CD14-positive monocyte (primary cell): Measurements from ENCODE around the gene C1QTNF1. TPM values are rescaled to one million over a fixed set of nuclear protein-coding genes. Genes with fewer than 3 reads are reported as not detected.
A peak's percentile ranks its signal among the peaks of the same experiment; 100 is the strongest.

ENCODE experiments used
- DNase-seq, 3 donors: peaks; one replicate each; pipeline ENCODE4 v3.0.0-alpha.2; 2011 to 2022
- H2AFZ ChIP-seq: 2 replicates; pipeline ENCODE4 v1.6.0; 2012; ENCODE audit warnings: mild to moderate bottlenecking, low read depth, low read length, inconsistent platforms; ENCODE audit not compliant: insufficient read depth, poor library complexity, severe bottlenecking
- H3K27ac ChIP-seq, 2 donors: 1 replicate in 1 of 2; 2 replicates in 1 of 2; pipeline ENCODE4 v1.5.1; 2012 to 2013; ENCODE audit warnings: low read length in 2 of 2, control low read depth in 1 of 2, inconsistent platforms in 1 of 2, low read depth in 1 of 2, mild to moderate bottlenecking in 1 of 2
- H3K27me3 ChIP-seq, 2 donors: one replicate each; pipeline versions ENCODE4 v1.6.0 to v1.6.1; 2011 to 2013; ENCODE audit warnings: low read length in 2 of 2; ENCODE audit not compliant: control insufficient read depth in 2 of 2, insufficient read depth in 2 of 2
- H3K36me3 ChIP-seq, 2 donors: replicated peaks in 1 of 2; 1 replicate in 1 of 2; 2 replicates in 1 of 2; pipeline versions ENCODE4 v1.5.1 to v1.6.1; 2012 to 2013; ENCODE audit warnings: low read length in 2 of 2, control low read depth in 1 of 2, inconsistent platforms in 1 of 2, mild to moderate bottlenecking in 1 of 2; ENCODE audit not compliant: insufficient read depth in 2 of 2, control insufficient read depth in 1 of 2
- H3K4me1 ChIP-seq, 2 donors: 1 replicate in 1 of 2; 2 replicates in 1 of 2; pipeline versions ENCODE4 v1.5.1 to v1.6.1; 2012 to 2013; ENCODE audit warnings: low read length in 2 of 2, control low read depth in 1 of 2, inconsistent platforms in 1 of 2, mild to moderate bottlenecking in 1 of 2, moderate library complexity in 1 of 2; ENCODE audit not compliant: insufficient read depth in 2 of 2, control insufficient read depth in 1 of 2
- H3K4me2 ChIP-seq: replicated peaks from 2 replicates; pipeline ENCODE3; 2012; ENCODE audit warnings: low read length, moderate library complexity, mild to moderate bottlenecking; ENCODE audit not compliant: poor library complexity, severe bottlenecking; ENCODE audit errors: extremely low read depth
- H3K4me3 ChIP-seq, 3 experiments: fragments of 200-600 bp in 1 of 3; sonication (generic) in 1 of 3; replicated peaks in 1 of 3; 1 replicate in 2 of 3; 2 replicates in 1 of 3; pipeline ENCODE4 v1.5.1; 2011 to 2013; ENCODE audit warnings: low read length in 3 of 3, mild to moderate bottlenecking in 3 of 3, control low read depth in 2 of 3, low read depth in 2 of 3, inconsistent platforms in 1 of 3, moderate library complexity in 1 of 3
- H3K79me2 ChIP-seq: 2 replicates; pipeline ENCODE4 v1.6.0; 2012; ENCODE audit warnings: mild to moderate bottlenecking, control low read depth, inconsistent platforms, low read length, moderate library complexity; ENCODE audit not compliant: insufficient read depth
- H3K9ac ChIP-seq: 2 replicates; pipeline ENCODE4 v1.6.0; 2017; ENCODE audit warnings: low read length, mild to moderate bottlenecking; ENCODE audit not compliant: insufficient read depth, poor library complexity, severe bottlenecking
- H3K9me3 ChIP-seq, 2 donors: replicated peaks in 1 of 2; 1 replicate in 1 of 2; 2 replicates in 1 of 2; pipeline versions ENCODE4 v1.5.1 to v1.6.1; 2012 to 2013; ENCODE audit warnings: low read length in 2 of 2, control low read depth in 1 of 2; ENCODE audit not compliant: control insufficient read depth in 1 of 2, insufficient read depth in 1 of 2
- H4K20me1 ChIP-seq: 2 replicates; pipeline ENCODE4 v1.6.0; 2012; ENCODE audit warnings: mild to moderate bottlenecking, low read length, control low read depth, moderate library complexity; ENCODE audit not compliant: insufficient read depth
- H3K27ac Mint-ChIP-seq, 7 donors: one replicate each; pipeline ENCODE4 v1.8.0; 2020; ENCODE audit warnings: mild to moderate bottlenecking in 7 of 7, mixed read lengths in 7 of 7, moderate library complexity in 6 of 7, inconsistent platforms in 2 of 7
- H3K27me3 Mint-ChIP-seq, 3 donors: one replicate each; pipeline ENCODE4 v1.8.0; 2021 to 2022; ENCODE audit warnings: low read depth in 3 of 3, mild to moderate bottlenecking in 3 of 3, mixed read lengths in 3 of 3, moderate library complexity in 3 of 3, inconsistent platforms in 1 of 3
- H3K36me3 Mint-ChIP-seq, 2 donors: one replicate each; pipeline ENCODE4 v1.8.0; 2020; ENCODE audit warnings: mixed read lengths in 2 of 2, inconsistent platforms in 1 of 2, mild to moderate bottlenecking in 1 of 2
- H3K4me1 Mint-ChIP-seq: one replicate; pipeline ENCODE4 v1.8.0; 2020; ENCODE audit warnings: mild to moderate bottlenecking, mixed read lengths
- H3K4me3 Mint-ChIP-seq, 2 donors: one replicate each; pipeline ENCODE4 v1.8.0; 2020; ENCODE audit warnings: mild to moderate bottlenecking in 2 of 2, mixed read lengths in 2 of 2, moderate library complexity in 1 of 2
- H3K9me3 Mint-ChIP-seq, 7 donors: one replicate each; pipeline ENCODE4 v1.8.0; 2020 to 2022; ENCODE audit warnings: mixed read lengths in 7 of 7, mild to moderate bottlenecking in 6 of 7, moderate library complexity in 6 of 7, inconsistent platforms in 2 of 7
- CTCF ChIP-seq: fragments of 200-600 bp; IDR thresholded peaks from one replicate; pipeline ENCODE4 v1.8.0; 2022; ENCODE audit warnings: antibody characterized with exemption, mild to moderate bottlenecking
- WGBS: methylation state at CpG from one replicate; pipeline ENCODE4 v1.1.5; 2013; ENCODE audit warnings: missing lambda C conversion rate; ENCODE audit not compliant: insufficient coverage; 5-methylcytosine and 5-hydroxymethylcytosine counted together
- intact Hi-C, 2 donors: fragments of 100-400 bp; cut with micrococcal nuclease; formaldehyde crosslinking; loops; one replicate each; pipeline versions ENCODE4 v1.15.0 to v1.15.1; 2023
- polyA plus RNA-seq, 3 donors: library from polyadenylated mRNA; depleted of rRNA in 1 of 3; unstranded in 2 of 3; stranded (reverse) in 1 of 3; fragments of 300-500 nt in 2 of 3; fragments of >200 nt in 1 of 3; fragmentation: Illumina TruSeq in 2 of 3; gene quantifications; 1 replicate in 2 of 3; 2 replicates in 1 of 3; pipeline ENCODE4 v1.2.3, GENCODE V29; 2012 to 2021

The C1QTNF1 gene
- polyA plus RNA-seq, 3 donors, result not detected

DNA sequence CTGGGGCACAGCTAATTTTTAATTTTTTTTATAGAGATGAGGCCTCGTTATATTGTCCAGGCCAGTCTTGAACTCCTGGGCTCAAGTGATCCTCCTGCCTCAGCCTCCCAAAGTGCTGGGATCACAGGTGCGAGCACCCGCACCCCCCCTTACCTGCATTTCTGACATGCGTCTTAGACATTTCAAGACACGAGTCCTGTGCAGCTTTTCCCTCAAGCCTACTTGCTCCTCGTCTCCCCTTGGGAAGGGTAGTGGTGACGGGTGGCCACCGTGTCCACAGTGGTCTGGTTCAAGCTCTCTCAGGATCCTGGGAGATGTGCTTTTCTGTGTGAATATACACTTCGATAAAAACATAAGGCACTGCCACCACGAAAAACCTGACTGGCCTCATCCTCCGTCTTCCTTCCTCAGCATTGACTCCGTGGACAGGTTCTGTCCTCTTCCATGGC is 24.0 kb upstream of the C1QTNF1 start:
- 94% methylated on average over 10 of the region's 12 CpGs for WGBS
- no peaks in the 10 kb centered on the region for H3K9me3 ChIP-seq

DNA sequence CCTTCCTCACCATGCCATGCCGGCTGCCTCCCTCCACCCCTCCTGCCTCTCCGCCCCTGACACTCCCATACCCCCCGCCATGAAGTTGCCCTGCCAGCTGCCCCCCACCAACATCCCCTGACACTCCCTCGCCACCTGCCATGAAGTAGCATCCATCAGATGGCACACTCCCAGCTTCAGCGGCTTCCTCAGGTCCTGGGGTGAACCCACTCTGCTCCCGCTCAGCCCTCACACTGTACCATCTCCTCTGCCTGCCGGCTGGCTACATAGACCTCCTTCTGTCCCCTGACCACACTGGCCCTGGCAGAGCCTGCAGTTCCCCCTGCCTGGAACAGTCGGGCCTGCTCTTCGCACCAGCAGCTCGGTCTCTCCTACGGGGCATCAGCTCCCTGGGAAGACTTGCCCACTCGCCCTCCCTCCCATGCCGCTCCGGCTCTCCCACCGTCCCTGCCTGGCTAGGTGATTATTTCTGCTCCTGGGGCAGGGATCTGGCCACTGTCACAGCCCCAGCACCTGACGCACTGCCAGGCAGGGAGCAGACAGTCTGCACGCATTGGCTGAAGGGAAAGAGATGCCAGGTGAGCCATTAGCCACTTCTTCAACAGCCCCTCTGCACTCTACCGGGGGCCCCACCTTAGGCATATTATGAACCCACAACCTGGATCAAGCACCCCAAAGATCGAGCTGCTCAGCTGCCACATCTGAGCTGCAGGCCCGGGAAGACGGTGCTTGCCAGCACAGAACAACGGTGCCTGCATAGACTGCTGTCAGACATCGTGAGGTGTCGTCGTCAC is 23.4 kb upstream of the C1QTNF1 start:
- no peak overlapping the region for H3K4me2 ChIP-seq
- Mint-ChIP-seq H3K4me3 (peak overlapping the region in 1 of 2 donors; percentile 20), H3K9me3 (no peaks in the 10 kb centered on the region), H3K27ac (peak overlapping the region in 2 of 7 donors; percentile 36 to 76), H3K36me3 (peaks cover 51 to 82% of the 10 kb centered on the region in 2 donors), H3K4me1 (peaks cover 2% of the 10 kb centered on the region), H3K27me3 (peaks cover 0 to 2% (median 1%) of the 10 kb centered on the region in 3 donors)
- WGBS, result 95% methylated on average over 23 of the region's 25 CpGs
- H2AFZ ChIP-seq, result no peak overlapping the region
- peaks cover 49 to 83% of the 10 kb centered on the region in 2 donors for H3K36me3 ChIP-seq
- H4K20me1 ChIP-seq, result peaks cover 95% of the 10 kb centered on the region
- no peak for DNase-seq
- no peaks in the 10 kb centered on the region for H3K9me3 ChIP-seq
- intact Hi-C loops, result no loop called here
- no peak overlapping the region for H3K27ac ChIP-seq
- TF ChIP-seq CTCF, result no peak
- H3K4me1 ChIP-seq, result peaks cover 0 to 4% of the 10 kb centered on the region in 2 donors
- peaks cover 76% of the 10 kb centered on the region for H3K79me2 ChIP-seq
- H3K4me3 ChIP-seq, result no peak overlapping the region
- no peaks in the 10 kb centered on the region for H3K27me3 ChIP-seq
- no peak overlapping the region for H3K9ac ChIP-seq

More for the DNA sequence above, 24.0 kb upstream of the C1QTNF1 start:
- Mint-ChIP-seq H3K36me3 (peaks cover 55 to 88% of the 10 kb centered on the region in 2 donors), H3K27me3 (peaks cover 0 to 2% (median 1%) of the 10 kb centered on the region in 3 donors), H3K9me3 (no peaks in the 10 kb centered on the region), H3K4me3 (no peak overlapping the region), H3K27ac (peak overlapping the region in 2 of 7 donors; percentile 31 to 36), H3K4me1 (no peaks in the 10 kb centered on the region)
- H3K36me3 ChIP-seq, result peaks cover 55 to 89% of the 10 kb centered on the region in 2 donors
- H3K4me1 ChIP-seq, result no peaks in the 10 kb centered on the region
- intact Hi-C loops, result no loop called here
- H3K9ac ChIP-seq, result no peak overlapping the region
- no peaks in the 10 kb centered on the region for H3K27me3 ChIP-seq
- H2AFZ ChIP-seq, result no peak overlapping the region
- no peak overlapping the region for H3K27ac ChIP-seq
- no peak for DNase-seq
- peaks cover 94% of the 10 kb centered on the region for H4K20me1 ChIP-seq
- TF ChIP-seq CTCF, result no peak
- H3K79me2 ChIP-seq, result peaks cover 70% of the 10 kb centered on the region
- H3K4me3 ChIP-seq, result no peak overlapping the region
- no peak overlapping the region for H3K4me2 ChIP-seq
